ENCODE data around the gene ADAMTS14.

- no peak for TF ChIP-seq CTCF (IDR thresholded peaks at IDR 0.05; ENCODE audit: low read length)
- no peak for TF ChIP-seq EZH2 (optimal IDR thresholded peaks at IDR 0.05; ENCODE audit: low read depth, low read length)
- no peak for TF ChIP-seq EZH2phosphoT487 (IDR thresholded peaks at IDR 0.05; ENCODE audit: low read length)
Measured at GRCh38 chr10:70769121-70769520, 96.8 kb downstream of the ADAMTS14 start.
